HUDEP-2 (cell line): ENCODE measurements around the gene MAML1.
"Not testable (repeated sequence)": the region's sequence is repeated elsewhere in the genome, so short reads cannot be mapped to it uniquely, and the experiment has no call there.

Source experiments
- DNase-seq, 76 experiments: peaks; one replicate each; lab custom pipeline; 2025; ENCODE audit not compliant: unreplicated experiment in 76 of 76; lab: John Stamatoyannopoulos, UW

Gene MAML1

DNA sequence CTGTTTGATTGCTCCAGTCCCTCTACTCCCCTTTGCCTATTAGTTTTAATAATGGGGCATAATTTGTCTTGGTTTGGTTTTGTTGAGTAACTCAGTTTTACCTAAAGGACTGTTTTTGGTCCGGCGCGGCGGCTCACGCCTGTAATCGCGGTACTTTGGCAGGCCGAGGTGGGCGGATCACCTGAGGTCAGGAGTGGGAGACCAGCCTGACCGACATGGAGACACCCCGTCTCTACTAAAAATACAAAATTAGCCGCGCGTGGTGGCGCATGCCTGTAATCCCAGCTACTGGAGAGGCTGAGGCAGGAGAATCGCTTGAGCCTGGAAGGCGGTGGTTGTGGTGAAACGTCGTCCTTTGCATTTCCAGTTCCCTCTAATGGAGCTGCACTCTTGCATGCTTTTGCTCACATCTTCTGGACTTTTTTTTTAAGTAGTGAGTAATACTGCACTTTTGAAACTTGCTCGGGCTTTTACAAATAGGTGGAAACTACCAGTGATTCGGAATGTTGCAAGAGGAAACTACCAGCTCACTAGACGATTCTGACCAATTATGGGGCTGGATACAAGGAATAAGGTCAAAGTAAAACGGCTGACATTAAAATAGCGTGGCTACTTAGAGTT is 721 bp upstream of the MAML1 start:
- DNase-seq = peak in 1 of 76 experiments; percentile 46

DNA sequence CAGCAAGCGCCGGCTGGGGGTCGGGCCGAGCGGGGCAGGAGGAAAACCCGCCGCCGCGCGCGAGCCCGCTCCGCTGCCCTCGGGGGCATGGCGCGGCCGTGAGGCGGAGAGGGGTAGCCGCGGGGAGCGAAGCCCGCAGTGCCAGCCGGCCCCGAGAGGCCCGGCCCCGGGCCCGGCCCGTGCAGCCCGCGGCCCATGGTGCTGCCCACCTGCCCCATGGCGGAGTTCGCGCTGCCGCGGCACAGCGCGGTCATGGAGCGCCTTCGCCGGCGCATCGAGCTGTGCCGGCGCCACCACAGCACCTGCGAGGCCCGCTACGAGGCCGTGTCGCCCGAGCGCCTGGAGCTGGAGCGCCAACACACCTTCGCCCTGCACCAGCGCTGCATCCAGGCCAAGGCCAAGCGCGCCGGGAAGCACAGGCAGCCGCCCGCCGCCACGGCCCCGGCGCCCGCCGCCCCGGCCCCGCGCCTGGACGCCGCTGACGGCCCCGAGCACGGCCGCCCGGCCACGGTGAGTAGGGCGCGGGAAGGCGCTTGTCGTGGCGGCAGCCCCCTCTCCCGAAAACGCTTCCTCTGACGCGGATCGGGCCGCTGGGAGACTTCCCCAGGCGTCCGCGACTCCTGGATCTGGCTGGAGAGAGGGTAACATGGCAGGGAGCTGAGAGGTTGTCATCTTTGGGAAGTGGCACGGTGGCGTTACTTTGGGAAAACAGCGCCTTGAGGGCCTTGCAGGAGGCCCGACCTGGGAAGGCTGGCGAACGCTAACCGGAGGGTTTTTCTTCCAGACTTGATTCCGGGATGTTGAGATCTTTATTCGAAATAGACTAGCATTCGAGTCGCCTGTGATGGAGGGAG is 523 bp downstream of the MAML1 start:
- peak in 22 of 76 experiments; percentile 3 to 58 (median 22) for DNase-seq

DNA sequence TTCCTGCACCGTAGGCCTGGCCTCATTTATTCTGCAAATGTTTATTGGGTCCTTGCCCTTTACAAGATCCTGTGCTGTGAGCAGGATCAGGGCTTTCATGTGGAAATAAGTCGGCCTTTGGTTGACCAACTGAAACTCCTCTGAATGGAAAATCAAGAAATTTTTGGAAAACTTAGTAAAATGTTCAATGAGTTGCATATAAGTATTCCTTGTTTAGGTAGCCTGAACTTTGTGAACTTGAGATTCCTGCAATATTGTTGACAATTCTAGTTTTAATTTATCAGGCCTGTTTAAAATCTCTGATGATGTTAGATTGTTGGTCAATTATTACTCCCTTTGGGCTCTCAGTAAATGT is 1.1 kb downstream of the MAML1 start:
- DNase-seq = no peak

DNA sequence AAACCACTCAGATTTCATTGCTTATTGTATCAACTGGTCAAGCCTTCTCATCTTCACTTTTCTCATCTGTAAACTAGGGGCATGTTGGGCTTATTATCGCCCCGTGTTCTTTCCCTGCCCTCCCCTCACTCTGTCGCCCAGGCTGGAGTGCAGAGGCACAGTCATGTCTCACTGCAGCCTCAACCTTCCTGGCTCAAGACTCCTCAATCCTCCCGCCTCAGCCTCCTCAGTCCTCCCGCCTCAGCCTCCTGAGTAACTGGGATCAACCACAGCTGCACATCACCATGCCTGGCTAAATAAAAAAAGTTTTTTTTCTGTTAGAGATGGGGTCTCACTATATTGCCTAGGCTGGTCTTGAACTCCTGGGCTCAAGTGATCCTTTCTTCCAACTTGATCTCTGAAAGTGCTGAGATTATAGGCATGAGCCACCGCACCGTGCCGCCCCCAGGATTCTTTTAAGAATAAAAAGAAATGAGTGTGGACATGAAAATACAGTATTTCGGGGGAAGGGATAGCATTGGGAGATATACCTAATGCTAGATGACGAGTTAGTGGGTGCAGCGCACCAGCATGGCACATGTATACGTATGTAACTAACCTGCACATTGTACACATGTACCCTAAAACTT is 2.0 kb downstream of the MAML1 start:
- DNase-seq = peak in 4 of 76 experiments; percentile 3 to 9 (median 6)

DNA sequence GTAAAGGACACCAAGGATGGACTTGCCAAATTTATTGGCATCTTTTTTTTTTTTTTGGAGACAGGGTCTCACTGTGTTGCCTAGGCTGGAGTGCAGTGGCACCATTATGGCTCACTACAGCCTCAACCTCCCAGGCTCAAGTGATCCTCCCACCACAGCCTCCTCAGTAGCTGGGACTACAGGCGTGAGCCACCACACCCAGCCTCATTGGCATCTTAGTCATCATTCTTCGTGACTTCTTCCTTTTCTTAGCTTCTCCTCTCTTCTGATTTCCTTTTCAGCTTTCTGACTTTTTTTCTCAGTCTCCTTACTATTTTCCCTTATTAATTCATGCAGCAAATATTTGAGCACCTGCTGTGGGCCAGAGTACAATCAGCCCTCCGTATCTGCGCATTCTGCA is 6.1 kb downstream of the MAML1 start:
- DNase-seq = no peak

DNA sequence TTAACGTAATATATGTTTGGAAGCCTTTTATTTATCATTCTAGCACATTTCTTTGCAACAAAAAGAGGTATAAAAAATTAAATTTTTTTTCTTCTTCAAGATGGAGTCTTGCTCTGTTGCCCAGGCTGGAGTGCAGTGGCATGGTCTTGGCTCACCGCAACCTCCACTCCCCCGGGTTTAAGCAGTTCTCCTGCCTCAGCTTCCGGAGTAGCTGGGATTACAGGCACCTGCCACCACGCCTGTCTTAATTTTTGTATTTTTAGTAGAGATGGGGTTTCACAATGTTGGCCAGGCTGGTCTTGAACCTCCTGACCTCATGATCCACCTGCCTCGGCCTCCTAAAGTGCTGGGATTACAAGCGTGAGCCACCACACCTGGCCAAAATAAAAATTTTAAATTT is 11.5 kb downstream of the MAML1 start:
- not testable (repeated sequence) for DNase-seq

DNA sequence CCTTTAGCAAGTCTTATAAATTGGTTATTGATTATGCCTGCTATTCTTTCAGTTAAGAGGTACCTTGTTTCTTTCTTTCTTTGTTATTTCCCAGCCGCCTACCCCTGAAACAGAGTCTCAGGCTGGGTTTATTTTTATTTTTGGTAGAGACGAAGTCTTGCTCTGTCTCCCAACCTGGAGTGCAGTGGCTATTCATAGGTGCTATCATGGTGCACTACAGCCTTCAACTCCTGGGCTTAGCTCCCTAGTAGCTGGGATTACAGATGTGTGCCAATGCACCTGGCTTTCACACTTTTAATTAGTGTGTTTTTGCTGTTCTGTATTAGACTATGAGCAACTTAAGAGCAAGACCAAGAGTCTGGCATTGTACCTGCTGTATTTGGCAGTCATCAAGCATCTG is 14.2 kb downstream of the MAML1 start:
- no peak for DNase-seq

DNA sequence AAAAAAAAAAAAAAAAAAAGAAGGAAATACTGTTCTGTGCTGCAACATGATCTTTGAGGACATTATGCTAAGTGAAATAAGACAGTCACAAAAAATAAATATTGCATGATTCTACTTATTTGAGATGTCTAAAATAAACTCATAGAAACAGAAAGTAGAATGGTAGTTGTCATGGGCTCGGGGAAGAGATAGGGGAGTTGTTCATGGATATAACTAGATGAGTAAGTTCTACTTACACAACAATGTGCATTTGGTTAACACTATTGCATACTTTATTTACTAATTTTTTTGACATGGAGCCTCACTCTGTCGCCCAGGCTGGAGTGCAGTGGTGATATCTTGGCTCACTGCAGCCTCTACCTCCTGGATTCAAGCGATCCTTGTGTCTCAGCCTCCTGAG is 15.2 kb downstream of the MAML1 start:
- DNase-seq = no peak

DNA sequence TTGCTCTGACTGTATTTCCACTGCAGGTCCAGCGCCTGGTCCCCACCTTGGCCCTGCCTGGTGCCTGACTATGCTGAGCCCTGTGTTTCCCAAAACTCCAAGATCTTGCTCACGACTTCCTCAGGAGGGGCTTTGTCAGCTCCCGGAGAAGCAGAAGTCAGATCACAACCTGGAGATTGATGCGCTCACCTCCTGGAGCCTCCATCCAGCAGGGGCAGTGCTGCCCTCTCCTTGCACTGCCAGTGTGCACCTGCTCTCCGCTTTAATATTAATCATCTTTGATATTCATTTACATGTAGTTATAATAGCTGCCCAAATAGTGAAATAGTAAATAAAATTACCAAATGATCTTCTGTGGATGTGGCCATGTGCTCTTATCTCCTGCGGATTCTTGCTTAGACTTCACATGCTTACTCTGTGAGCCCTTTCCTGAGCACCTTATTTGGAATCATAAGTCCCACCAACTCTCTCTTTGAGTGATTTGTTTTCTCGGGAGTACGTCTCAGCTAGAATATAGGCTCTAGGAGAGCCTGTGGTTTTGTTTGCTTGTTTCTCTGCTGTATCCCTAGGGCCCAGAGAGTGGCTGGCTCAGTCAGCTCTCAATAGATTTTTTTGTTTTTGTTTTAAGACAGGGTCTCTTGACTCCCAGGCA is 17.4 kb downstream of the MAML1 start:
- DNase-seq = no peak

DNA sequence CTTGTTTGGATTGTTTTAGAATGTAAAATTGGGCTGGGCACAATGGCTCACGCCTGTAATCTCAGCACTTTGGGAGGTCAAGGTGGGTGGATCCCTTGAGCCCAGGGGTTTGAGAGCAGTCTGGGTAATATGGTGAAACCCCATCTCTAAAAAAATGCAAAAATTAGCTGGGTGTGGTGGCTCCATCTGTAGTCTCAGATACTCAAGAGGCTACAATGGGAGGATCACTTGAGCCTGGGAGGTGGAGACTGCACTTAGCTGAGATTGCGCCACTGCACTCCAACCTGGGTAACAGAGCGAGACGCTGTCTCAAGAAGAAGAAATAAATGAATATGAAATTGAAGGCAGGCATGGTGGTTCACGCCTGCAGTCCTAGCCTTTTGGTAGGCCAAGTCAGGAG is 21.3 kb downstream of the MAML1 start:
- DNase-seq = no peak

DNA sequence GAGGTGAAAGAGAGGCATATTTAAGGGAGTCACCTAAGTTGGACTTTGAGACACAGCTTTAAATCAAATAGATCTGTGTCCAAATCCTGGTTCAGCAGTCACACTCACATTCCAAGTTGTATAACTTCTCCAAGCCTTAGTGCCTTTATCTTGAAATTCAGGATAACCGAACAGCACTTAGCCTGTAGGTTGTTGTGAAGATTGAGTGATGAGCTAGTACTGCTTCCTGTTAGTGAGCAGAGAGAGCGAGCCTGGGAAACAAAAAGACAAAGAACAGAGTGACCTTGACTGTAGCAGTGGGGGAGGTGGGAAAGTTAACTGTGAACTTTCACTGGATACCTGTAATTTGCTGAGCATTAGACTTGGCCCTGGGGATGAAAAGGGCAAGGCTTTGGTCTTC is 22.4 kb downstream of the MAML1 start:
- no peak for DNase-seq

DNA sequence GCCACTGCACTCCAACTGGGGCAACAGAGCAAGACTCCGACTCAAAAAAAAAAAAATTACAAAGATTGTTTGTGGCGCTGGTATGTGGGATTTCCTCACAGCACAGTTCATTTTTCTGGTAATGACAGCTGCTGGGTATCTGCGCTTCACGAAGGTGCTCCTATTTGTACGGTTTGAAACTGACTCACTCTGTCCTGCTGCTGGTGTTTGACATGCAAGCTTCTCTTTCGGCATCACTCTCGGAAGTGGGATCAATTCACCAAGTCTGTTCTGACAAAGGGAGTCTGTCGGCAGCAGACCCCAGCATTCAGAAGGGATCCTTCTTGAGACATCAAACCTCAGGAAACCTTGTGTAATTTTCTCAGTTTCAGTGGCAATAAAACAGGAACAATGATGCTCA is 26.3 kb downstream of the MAML1 start:
- no peak for DNase-seq

DNA sequence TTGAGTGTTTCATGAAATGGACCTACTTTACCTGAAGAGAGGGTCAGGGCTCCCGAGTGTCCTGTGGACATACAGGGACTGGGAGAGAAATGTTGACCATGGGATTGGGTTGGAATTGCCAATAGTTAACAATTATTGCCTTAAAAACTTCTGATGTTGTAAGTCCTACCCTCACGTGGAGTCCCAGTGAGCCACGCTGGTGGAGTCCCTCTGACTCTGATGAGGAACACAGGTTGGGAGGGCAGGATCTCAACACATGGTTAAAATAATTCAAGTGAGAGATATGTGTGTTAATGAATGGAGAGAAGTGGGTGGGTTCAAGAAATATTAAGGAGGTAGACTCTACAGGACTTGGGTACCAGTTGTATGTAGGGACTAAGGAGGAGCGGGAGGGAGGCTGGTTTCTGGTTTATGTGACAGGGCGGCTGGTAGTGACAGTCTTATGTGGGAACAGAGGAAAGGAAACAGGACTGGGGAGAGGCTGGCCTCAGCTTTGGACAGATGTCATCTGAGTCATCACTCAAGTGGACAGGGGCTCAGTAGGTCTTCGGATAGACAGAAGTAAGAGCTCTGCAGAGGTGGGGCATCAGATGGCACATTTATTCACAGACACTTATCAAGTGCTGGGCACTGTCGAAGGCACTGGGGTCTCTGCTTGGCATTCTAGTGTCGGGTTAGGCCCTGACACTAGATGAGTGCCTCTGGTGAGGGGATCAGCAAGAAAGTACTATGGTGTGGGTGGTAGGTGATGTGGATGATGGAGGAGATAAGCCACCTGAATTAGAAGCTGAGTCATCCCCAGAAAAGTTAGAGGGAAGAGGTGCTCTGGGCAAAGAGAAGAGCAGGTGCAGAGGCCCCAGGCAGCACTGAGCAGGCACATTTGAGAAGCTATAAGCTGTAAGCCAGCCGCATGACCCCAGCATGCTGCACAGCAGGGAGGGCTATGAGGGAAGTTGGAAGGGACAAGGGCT is 27.2 kb downstream of the MAML1 start:
- no peak for DNase-seq

DNA sequence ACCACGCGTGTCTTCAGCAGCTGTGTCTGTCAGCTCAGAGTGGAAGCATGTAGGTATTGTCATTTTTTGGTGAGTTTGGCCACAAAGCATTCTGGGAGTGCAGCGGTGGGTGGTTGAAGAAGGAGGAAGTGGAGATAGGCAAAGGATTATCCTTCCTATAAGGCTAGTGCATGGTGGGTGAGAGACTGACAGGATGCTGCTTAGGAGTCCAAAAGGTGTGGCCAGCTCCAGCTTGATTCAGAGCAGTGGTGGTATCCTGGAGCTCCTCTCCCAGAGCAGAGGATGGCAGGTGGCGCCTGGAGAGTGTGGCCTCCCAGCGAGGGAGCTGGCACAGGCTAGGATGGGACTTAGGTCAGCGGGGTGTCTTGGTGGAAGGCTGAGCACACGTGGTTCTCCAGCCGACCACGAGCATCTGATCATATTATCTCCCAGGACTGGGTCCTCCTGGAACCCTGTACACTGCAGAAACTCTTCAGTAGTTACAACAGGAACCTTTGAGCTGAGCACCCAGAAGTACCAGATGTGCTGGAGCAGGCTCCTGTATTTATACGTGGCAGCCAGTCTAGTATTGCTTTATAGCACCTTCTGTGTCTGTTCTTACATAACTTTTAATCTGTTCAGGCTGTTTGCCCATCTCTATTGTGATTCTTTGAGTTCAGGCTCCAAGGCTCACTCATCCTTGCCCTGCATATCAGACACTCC is 29.6 kb downstream of the MAML1 start:
- peak in 11 of 76 experiments; percentile 6 to 32 (median 21) for DNase-seq

DNA sequence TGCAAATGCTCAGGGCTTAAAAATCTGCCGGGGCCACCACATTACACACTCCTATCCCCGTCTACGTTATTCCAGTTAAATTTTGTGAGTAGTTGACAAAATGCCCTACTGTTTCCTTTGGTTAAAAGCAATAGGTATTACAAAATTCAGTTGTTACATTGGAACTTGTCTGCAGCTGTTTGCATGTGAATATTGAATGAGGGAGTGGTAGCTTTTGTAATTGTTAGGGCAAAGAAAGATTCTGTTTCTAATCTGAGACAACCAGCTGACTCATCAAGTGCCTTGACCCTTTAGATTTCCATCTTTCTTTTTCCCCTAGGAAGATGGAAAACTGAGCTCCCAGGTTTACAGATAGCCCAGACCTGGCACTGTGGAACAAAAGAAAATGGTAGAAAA is 30.2 kb downstream of the MAML1 start:
- DNase-seq = peak in 1 of 76 experiments; percentile 32

DNA sequence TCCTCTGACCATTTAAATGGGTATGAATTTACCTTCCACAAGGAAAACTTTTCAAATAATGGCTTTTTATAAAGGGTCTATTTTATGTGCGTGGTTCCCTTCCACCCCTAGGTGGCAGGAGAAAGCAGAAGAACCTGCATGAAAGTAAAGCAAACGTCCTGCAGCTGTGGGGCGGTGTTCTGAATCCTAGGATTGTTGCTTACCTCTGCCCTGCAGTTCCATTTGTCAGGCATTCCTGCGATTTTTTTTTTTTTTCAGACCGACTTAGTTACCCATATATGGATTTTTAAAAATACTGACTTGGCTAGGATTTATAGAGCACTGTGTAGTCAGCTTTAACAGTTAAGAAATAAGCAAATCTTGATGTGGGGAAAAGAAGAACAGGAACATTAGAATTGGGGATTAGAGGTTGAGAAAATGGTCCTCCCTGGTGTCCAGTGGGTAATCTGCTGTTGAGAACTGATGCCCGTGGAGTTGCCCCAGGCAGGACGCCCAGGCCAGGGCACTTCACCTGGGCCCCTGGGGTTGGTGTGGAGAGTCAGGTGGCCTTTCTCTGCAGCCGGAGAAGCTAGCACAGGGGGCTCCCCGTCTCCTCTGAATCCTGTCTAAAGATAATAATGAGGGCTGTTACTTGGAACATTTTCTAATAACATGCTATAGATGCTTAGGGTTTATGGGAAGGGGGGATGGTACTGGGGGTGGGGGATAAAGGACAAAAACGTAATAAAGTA is 30.8 kb downstream of the MAML1 start:
- DNase-seq = peak in 50 of 76 experiments; percentile 2 to 64 (median 32)

DNA sequence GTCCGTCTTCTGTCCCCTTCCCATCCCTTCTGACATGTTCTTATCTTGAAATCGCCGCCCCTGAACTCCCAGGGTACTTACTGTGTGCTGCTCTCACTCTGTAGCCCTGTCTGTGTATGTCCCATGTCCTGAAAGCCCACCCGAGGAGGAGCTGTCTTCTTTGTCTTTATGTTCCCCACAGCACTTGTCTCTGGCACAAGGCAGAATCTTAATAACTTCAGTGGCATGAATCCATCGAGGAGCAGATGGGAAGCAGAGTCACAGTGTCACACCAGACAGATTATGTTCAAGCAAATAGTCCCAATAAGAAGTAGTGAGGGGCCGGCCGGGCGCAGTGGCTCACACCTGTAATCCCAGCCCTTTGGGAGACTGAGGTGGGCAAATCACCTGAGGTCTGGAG is 31.4 kb downstream of the MAML1 start:
- no peak for DNase-seq

DNA sequence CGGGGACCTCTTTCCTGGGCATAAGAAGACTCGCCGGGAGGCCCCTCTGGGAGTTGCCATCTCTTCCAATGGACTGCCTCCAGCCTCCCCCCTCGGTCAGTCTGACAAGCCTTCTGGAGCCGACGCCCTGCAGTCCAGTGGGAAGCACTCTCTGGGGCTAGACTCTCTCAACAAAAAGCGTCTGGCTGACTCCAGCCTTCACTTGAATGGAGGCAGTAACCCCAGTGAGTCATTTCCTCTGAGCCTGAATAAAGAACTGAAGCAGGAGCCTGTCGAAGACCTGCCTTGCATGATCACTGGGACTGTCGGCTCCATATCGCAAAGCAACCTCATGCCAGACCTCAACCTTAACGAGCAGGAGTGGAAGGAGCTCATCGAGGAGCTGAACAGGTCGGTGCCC is 32.8 kb downstream of the MAML1 start:
- DNase-seq = peak in 6 of 76 experiments; percentile 8 to 21 (median 13)
